Astrocyte of the cerebellum (primary cell): Measurements from ENCODE around the gene RNASEH2B.

Experiments
- DNase-seq: peaks from one replicate; pipeline ENCODE4 v3.0.0-alpha.2; 2011; ENCODE audit warnings: low read depth
- H3K4me3 ChIP-seq: 2 replicates; pipeline ENCODE4 v1.5.1; 2011; ENCODE audit warnings: mild to moderate bottlenecking, low read depth, low read length, moderate library complexity
- CTCF ChIP-seq: IDR thresholded peaks from 2 replicates; pipeline ENCODE4 v1.5.1; 2012; ENCODE audit warnings: low read length, low read depth, moderate library complexity, mild to moderate bottlenecking; ENCODE audit errors: missing control alignments
- in situ Hi-C: cut with HindIII; loops from 2 replicates; pipeline ENCODE4 v1.10.0; 2017; ENCODE audit warnings: low sequenced_read_pairs

Gene RNASEH2B

GRCh38 chr13:50917572-50917971, 8.0 kb downstream of the RNASEH2B start:
- TF ChIP-seq CTCF, result no peak
- no peak for DNase-seq
- in situ Hi-C loops, result no loop called here
- H3K4me3 ChIP-seq, result no peak overlapping the region

- in situ Hi-C loops, result no loop called here
- H3K4me3 ChIP-seq, result no peak overlapping the region
- no peak for DNase-seq
- no peak for TF ChIP-seq CTCF
Observed at GRCh38 chr13:50918567-50918966, 9.0 kb downstream of the RNASEH2B start.

- no peak overlapping the region for H3K4me3 ChIP-seq
- no peak for TF ChIP-seq CTCF
- DNase-seq, result no peak
- in situ Hi-C loops, result no loop called here
Observed at GRCh38 chr13:50919277-50919676, 9.7 kb downstream of the RNASEH2B start.

- in situ Hi-C loops, result no loop called here
- no peak for TF ChIP-seq CTCF
- no peak for DNase-seq
- H3K4me3 ChIP-seq, result no peak overlapping the region
Observed at GRCh38 chr13:50921706-50922105, 12.1 kb downstream of the RNASEH2B start.

- DNase-seq, result no peak
- no peak for TF ChIP-seq CTCF
- H3K4me3 ChIP-seq, result no peak overlapping the region
- in situ Hi-C loops, result no loop called here
Observed at GRCh38 chr13:50923272-50923671, 13.7 kb downstream of the RNASEH2B start.

GRCh38 chr13:50924025-50924424, 14.4 kb downstream of the RNASEH2B start:
- in situ Hi-C loops, result no loop called here
- no peak for TF ChIP-seq CTCF
- no peak for DNase-seq
- no peak overlapping the region for H3K4me3 ChIP-seq

GRCh38 chr13:50927701-50928100, 18.1 kb downstream of the RNASEH2B start:
- no peak overlapping the region for H3K4me3 ChIP-seq
- in situ Hi-C loops, result no loop called here
- TF ChIP-seq CTCF, result no peak
- no peak for DNase-seq
